ENCODE data around the gene LUZP2.

DNA sequence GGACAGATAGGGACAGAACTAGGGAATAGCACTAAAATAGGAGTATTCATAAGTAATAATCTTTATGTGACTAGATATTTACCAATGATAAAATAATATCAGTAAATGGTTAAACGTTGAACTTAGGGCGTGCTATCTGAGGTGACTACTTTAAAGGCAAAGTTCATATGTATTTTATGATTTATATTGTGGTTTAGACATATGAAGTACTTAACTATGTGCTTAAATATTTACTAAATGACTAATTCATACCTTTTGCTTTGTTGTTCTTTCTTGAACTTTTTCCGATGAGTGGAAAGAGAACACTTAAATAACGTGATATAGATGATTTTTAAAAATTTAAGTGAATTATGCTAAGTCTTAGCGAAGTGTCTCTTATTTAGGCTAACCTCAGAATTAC is 14.7 kb downstream of the LUZP2 start:
- TF ChIP-seq, protein P1, sequence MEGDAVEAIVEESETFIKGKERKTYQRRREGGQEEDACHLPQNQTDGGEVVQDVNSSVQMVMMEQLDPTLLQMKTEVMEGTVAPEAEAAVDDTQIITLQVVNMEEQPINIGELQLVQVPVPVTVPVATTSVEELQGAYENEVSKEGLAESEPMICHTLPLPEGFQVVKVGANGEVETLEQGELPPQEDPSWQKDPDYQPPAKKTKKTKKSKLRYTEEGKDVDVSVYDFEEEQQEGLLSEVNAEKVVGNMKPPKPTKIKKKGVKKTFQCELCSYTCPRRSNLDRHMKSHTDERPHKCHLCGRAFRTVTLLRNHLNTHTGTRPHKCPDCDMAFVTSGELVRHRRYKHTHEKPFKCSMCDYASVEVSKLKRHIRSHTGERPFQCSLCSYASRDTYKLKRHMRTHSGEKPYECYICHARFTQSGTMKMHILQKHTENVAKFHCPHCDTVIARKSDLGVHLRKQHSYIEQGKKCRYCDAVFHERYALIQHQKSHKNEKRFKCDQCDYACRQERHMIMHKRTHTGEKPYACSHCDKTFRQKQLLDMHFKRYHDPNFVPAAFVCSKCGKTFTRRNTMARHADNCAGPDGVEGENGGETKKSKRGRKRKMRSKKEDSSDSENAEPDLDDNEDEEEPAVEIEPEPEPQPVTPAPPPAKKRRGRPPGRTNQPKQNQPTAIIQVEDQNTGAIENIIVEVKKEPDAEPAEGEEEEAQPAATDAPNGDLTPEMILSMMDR (IDR thresholded peaks at IDR 0.05; ENCODE audit: low read depth, low read length, missing input control): no peak
- no peak for TF ChIP-seq RAD21 (IDR thresholded peaks at IDR 0.05)
- TF ChIP-seq, protein P2, sequence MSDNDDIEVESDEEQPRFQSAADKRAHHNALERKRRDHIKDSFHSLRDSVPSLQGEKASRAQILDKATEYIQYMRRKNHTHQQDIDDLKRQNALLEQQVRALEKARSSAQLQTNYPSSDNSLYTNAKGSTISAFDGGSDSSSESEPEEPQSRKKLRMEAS (IDR thresholded peaks at IDR 0.05): no peak
- TF ChIP-seq TAF1 (conservative IDR thresholded peaks at IDR 0.05): no peak
- no peak for TF ChIP-seq GABPA (IDR thresholded peaks at IDR 0.05 in 1 of 2, conservative IDR thresholded peaks at IDR 0.05 in 1 of 2)
- no peak for TF ChIP-seq REST (IDR thresholded peaks at IDR 0.05)
- TF ChIP-seq YY1 (IDR thresholded peaks at IDR 0.05): no peak
- TF ChIP-seq JUND (IDR thresholded peaks at IDR 0.05): no peak
- TF ChIP-seq ATF3 (IDR thresholded peaks at IDR 0.05): no peak
- TF ChIP-seq HNF4G (IDR thresholded peaks at IDR 0.05): no peak
- TF ChIP-seq RXRA (IDR thresholded peaks at IDR 0.05): no peak
- no peak for TF ChIP-seq SP1 (IDR thresholded peaks at IDR 0.05)

Data from liver (tissue), 3 donors.